ENCODE results near the gene S100A8.
"Not testable (repeated sequence)": the region's sequence is repeated elsewhere in the genome, so short reads cannot be mapped to it uniquely, and the experiment has no call there.

DNA sequence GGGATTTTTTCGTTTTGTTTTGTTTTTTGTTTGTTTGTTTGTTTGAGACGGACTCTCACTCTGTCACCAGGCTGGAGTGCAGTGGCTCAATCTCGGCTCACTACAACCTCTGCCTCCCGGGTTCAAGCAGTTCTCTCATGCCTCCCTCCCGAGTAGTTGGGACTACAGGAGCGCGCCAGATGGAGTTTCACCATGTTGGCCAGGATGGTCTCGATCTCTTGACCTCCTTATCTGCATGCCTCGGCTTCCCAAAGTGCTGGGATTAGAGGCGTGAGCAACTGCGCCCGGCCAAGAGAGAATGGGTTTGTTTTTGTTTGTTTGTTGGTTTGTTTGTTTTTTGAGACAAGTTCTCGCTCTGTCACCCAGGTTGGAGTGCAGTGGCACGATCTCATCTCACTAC is 43.8 kb downstream of the S100A8 start:
- not testable (repeated sequence) for TF ChIP-seq POLR2A, CTCF (IDR thresholded peaks at IDR 0.05)
